ENCODE data around the gene ZNF367.

Gene ZNF367

GRCh38 chr9:96418083-96418919, at the start of gene ZNF367:
Gene ZNF367 (minus strand): TSS chr9:96418370. CDS start chr9:96418032, 338 bp downstream.
- peak; percentile 92 for DNase-seq

GRCh38 chr9:96467784-96468183, 49.6 kb upstream of the ZNF367 start:
- no peak for DNase-seq

GRCh38 chr9:96464426-96464825, 46.3 kb upstream of the ZNF367 start:
- no peak for DNase-seq

- DNase-seq, result no peak
Measured at GRCh38 chr9:96462541-96462940, 44.4 kb upstream of the ZNF367 start.

- DNase-seq, result no peak
Measured at GRCh38 chr9:96461336-96461735, 43.2 kb upstream of the ZNF367 start.

GRCh38 chr9:96460882-96461281, 42.7 kb upstream of the ZNF367 start:
- no peak for DNase-seq

- DNase-seq, result no peak
Measured at GRCh38 chr9:96460470-96460869, 42.3 kb upstream of the ZNF367 start.

- no peak for DNase-seq
Measured at GRCh38 chr9:96459268-96460007, 41.3 kb upstream of the ZNF367 start.

GRCh38 chr9:96458226-96458625, 40.1 kb upstream of the ZNF367 start:
- no peak for DNase-seq

GRCh38 chr9:96457266-96457665, 39.1 kb upstream of the ZNF367 start:
- DNase-seq, result no peak

GRCh38 chr9:96453625-96454024, 35.5 kb upstream of the ZNF367 start:
- DNase-seq, result peak; percentile 23

- DNase-seq, result no peak
Measured at GRCh38 chr9:96450613-96451528, 32.7 kb upstream of the ZNF367 start.

- DNase-seq, result peak; percentile 72
Measured at GRCh38 chr9:96449845-96450612, 31.9 kb upstream of the ZNF367 start, which contains the start of gene HABP4. Gene HABP4 (plus strand): TSS chr9:96450169. CDS start chr9:96450280, 111 bp downstream.

- peak; percentile 72 for DNase-seq
Measured at GRCh38 chr9:96449523-96449844, 31.3 kb upstream of the ZNF367 start.

- DNase-seq, result no peak
Measured at GRCh38 chr9:96448546-96449170, 30.5 kb upstream of the ZNF367 start.

GRCh38 chr9:96447406-96447805, 29.2 kb upstream of the ZNF367 start:
- no peak for DNase-seq

- DNase-seq, result no peak
Measured at GRCh38 chr9:96442491-96442890, 24.3 kb upstream of the ZNF367 start.

GRCh38 chr9:96441798-96442445, 23.8 kb upstream of the ZNF367 start:
- peak; percentile 17 for DNase-seq

- no peak for DNase-seq
Measured at GRCh38 chr9:96440671-96441199, 22.6 kb upstream of the ZNF367 start.

- DNase-seq, result no peak
Measured at GRCh38 chr9:96437454-96437853, 19.3 kb upstream of the ZNF367 start.
